GM13977 (cell line): ENCODE data around the gene HBA1.
"Not testable (repeated sequence)": the region's sequence is repeated elsewhere in the genome, so short reads cannot be mapped to it uniquely, and the experiment has no call there.

Experiments
- DNase-seq: peaks from one replicate; pipeline ENCODE4 v3.0.0; 2012; ENCODE audit warnings: low spot score
- in situ Hi-C: fragments of 300-500 bp; cut with MboI; formaldehyde crosslinking; loops from one replicate; pipeline ENCODE4 v1.12.0; 2022; ENCODE audit warnings: low sequenced_read_pairs, low pct_unique_long_range_greater_than_20kb, mixed read lengths, inconsistent platforms; ENCODE audit not compliant: unreplicated experiment
- TF ChIP-seq, protein P1 (sequence below): IDR thresholded peaks from 2 replicates; pipeline ENCODE4 v1.5.1; 2012; ENCODE audit warnings: mild to moderate bottlenecking, control low read depth; ENCODE audit not compliant: insufficient read depth; ENCODE audit errors: extremely low read depth, missing control alignments

HBA1 gene

GRCh38 chr16:193441-193840, 17.0 kb downstream of the HBA1 start:
- no peak for DNase-seq
- in situ Hi-C loops: no loop called here
- TF ChIP-seq, protein P1, sequence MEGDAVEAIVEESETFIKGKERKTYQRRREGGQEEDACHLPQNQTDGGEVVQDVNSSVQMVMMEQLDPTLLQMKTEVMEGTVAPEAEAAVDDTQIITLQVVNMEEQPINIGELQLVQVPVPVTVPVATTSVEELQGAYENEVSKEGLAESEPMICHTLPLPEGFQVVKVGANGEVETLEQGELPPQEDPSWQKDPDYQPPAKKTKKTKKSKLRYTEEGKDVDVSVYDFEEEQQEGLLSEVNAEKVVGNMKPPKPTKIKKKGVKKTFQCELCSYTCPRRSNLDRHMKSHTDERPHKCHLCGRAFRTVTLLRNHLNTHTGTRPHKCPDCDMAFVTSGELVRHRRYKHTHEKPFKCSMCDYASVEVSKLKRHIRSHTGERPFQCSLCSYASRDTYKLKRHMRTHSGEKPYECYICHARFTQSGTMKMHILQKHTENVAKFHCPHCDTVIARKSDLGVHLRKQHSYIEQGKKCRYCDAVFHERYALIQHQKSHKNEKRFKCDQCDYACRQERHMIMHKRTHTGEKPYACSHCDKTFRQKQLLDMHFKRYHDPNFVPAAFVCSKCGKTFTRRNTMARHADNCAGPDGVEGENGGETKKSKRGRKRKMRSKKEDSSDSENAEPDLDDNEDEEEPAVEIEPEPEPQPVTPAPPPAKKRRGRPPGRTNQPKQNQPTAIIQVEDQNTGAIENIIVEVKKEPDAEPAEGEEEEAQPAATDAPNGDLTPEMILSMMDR: no peak

GRCh38 chr16:194516-194915, 18.0 kb downstream of the HBA1 start:
- TF ChIP-seq, protein P1: no peak
- no peak for DNase-seq
- in situ Hi-C loops: no loop called here

DNA sequence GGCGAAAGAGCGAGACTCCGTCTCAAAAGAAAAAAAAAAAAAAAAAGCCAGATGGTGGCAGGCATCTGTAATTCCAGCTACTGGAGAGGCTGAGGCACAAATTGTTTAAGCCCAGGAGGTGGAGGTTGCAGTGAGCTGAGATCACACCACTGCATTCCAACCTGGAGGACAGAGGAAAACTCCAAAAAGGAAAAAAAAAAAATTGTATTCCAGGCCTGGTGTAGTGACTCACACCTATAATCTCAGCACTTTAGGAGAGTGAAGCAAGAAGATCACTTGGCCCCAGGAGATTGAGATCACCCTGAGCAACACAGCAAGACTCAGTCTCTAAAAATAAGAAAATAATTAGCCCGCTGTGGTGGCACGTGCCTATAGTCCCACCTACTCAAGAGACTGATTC, 23.9 kb downstream of the HBA1 start:
- no peak for DNase-seq
- in situ Hi-C loops: no loop called here
- TF ChIP-seq, protein P1: no peak

DNA sequence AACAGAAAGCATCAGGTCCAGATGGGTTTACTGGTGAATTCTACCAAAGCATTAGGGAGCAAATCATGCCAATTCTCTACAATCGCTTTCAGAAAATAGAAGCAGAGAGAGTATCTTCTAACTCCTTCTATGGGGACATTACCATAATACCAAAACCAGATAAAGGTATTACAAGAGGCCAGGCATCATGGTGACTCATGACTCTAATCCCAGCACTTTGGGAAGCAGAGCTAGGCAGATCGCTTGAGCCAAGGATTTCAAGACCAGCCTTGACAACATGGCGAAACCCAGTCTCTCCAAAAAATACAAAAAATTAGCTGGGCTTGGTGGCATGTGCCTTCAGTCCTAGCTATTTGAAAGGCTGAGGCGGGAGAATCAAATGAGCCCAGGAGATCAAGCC, 26.8 kb downstream of the HBA1 start:
- DNase-seq: no peak
- TF ChIP-seq, protein P1: no peak
- in situ Hi-C loops: no loop called here

GRCh38 chr16:204046-204445, 27.6 kb downstream of the HBA1 start:
- in situ Hi-C loops, DNase-seq: not testable (repeated sequence)

DNA sequence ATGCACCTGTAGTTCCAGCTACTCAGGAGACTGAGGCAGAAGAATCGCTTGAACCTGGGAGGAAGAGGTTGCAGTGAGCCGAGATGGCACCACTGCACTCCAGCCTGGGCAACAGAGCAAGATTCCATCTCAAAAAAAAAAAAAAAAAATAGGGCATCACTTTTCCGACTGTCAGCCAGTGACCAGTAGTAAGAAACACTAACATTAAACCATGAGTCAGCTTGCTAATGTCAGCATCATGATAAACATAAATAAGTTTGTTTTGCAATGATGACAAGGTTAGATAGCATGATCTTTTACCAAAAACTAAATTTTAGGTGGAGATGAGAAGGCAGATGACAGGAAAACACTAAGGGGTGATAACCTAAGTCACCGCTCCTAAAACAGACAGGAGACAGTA, 32.9 kb downstream of the HBA1 start:
- in situ Hi-C loops, DNase-seq: not testable (repeated sequence)

- in situ Hi-C loops, DNase-seq: not testable (repeated sequence)
Measured at GRCh38 chr16:211631-212180, 35.2 kb downstream of the HBA1 start.

DNA sequence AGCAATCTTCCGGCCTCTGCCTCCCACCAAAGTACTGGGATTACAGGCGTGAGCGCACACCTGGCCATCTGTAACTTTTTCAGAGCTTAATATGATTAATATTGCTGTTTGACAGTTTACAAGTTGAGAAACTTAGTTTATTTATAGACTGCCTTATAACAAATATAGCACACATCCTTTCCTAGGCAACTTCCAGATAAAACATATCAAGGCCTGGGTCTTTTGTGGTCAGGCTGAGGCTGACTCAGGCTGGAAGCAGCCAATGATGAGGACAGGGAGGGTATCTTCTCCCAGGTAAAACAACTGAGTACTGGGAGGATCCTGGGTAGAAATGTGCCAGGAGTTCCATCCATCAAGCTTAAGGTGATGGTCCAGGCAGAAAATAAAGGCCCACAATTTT, 36.5 kb downstream of the HBA1 start:
- in situ Hi-C loops: no loop called here
- TF ChIP-seq, protein P1: no peak
- no peak for DNase-seq

DNA sequence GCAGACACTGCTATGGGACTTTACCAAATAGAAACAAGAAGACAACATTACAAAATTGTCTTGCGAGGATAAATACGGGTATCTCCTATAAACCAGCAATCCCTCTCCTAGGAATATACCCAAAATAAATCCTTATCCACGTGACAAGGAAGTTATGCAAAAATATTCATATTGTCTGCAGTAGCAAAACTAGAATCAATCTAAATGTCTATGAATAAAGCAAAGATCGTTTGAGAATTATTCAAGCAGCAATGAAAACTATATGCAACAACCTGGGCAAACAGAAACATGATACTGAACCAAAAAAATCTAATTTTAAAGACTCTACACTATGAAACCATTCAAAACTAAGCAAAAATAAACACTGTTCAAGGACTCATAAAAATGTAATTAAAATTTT, 43.5 kb downstream of the HBA1 start:
- TF ChIP-seq, protein P1: no peak
- in situ Hi-C loops: no loop called here
- no peak for DNase-seq
